Activated CD8-positive, alpha-beta memory T cell treated with anti-CD3 and anti-CD28 coated beads, Interleukin-2, amount 10 ng/mL, durations not matched to agents 7 days and 5 days (primary cell): ENCODE measurements around the gene BICRAL. TPM values are rescaled to one million over a fixed set of nuclear protein-coding genes. Genes with fewer than 3 reads are reported as not detected.
A peak's percentile ranks its signal among the peaks of the same experiment; 100 is the strongest.
"Not testable (repeated sequence)": the region's sequence is repeated elsewhere in the genome, so short reads cannot be mapped to it uniquely, and the experiment has no call there.

Experiments used
- ATAC-seq: fragments of 150-1000 bp; cut with Tn5 transposase; one replicate; pipeline ENCODE4 v1.10.0; 2021; ENCODE audit warnings: moderate library complexity
- CTCF ChIA-PET: fragments of 350-600 bp; sonication (Branson Sonifier 250); formaldehyde crosslinking; loops from one replicate; lab custom pipeline; 2021; ENCODE audit warnings: antibody characterized with exemption; lab: Charles Lee
- DNase-seq: peaks from one replicate; pipeline ENCODE4 v3.0.0-alpha.2; 2020
- H3K27ac Mint-ChIP-seq: one replicate; pipeline ENCODE4 v1.8.0; 2021; ENCODE audit warnings: mild to moderate bottlenecking, mixed read lengths
- H3K27me3 Mint-ChIP-seq: one replicate; pipeline ENCODE4 v1.8.0; 2021; ENCODE audit warnings: mixed read lengths
- H3K36me3 Mint-ChIP-seq: one replicate; pipeline ENCODE4 v1.8.0; 2021; ENCODE audit warnings: mild to moderate bottlenecking, mixed read lengths
- H3K4me1 Mint-ChIP-seq: one replicate; pipeline ENCODE4 v1.8.0; 2021; ENCODE audit warnings: mixed read lengths
- H3K4me3 Mint-ChIP-seq: one replicate; pipeline ENCODE4 v1.8.0; 2021; ENCODE audit warnings: mild to moderate bottlenecking, moderate library complexity, mixed read lengths
- H3K9me3 Mint-ChIP-seq: one replicate; pipeline ENCODE4 v1.8.0; 2022; ENCODE audit warnings: low read depth, mixed read lengths
- total RNA-seq, 2 experiments: library from RNA; stranded (reverse); gene quantifications; one replicate each; pipeline ENCODE4 v1.2.3, GENCODE V29; 2021

The BICRAL gene
- total RNA-seq, 2 experiments from 2014 or later: 22.9 to 24.3 TPM

DNA sequence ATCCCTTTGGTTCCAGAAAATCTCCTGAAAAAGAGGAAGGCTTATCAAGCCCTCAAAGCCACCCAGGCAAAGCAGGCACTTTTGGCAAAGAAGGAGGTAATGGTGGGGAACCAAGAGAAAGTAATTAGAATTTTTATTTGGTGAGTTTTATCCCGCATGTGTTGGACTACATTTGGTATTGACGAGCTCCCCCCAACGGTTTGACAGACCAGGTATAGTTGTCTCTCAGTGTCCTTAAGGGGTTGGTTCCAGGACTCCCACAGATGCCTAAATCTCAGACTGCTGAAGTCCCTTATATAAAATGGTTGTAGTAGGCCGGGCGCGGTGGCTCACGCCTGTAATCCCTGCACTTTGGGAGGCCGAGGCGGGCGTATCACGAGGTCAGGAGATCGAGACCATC lies 99.0 kb downstream of the BICRAL start:
- Mint-ChIP-seq H3K27ac (peak overlapping the region; percentile 100), H3K4me3 (peak overlapping the region; percentile 100), H3K36me3 (peaks cover 31% of the 10 kb centered on the region), H3K4me1 (peaks cover 24% of the 10 kb centered on the region)
- not testable (repeated sequence) for DNase-seq, H3K9me3 Mint-ChIP-seq, H3K27me3 Mint-ChIP-seq, ATAC-seq
- CTCF ChIA-PET: interaction anchor here (0.7 to 5.6 kb wide), 7 partner anchors 9 to 226 kb away, joined by 3 to 30 read pairs (median 3); a partner anchor contains a TSS

DNA sequence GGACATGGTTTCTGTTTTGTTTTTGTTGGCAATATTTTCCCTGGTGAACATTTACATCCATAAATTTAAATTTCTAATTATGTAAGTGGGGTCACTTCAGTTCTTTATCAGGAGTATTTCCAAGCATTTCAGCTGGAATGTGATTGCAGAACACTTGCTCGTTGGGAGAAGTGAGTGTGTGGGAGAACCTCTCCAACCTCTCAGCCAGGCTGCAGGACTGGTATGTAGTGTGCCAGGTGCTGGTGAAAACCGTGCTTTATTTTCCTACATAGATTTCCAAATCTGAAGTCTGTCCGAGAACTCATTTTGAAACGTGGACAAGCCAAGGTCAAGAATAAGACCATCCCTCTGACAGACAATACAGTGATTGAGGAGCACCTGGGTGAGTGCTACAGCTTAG lies 103.8 kb downstream of the BICRAL start:
- DNase-seq (no peak), ATAC-seq (no peak)
- H3K36me3 Mint-ChIP-seq: peaks cover 36% of the 10 kb centered on the region
- no peaks in the 10 kb centered on the region for H3K9me3 Mint-ChIP-seq
- no peaks in the 10 kb centered on the region for H3K27me3 Mint-ChIP-seq
- no peak overlapping the region for H3K4me3 Mint-ChIP-seq
- CTCF ChIA-PET: interaction anchor here (1.5 kb wide), 1 partner anchor 220 kb away, joined by 3 read pairs; no protein-coding TSS in a partner anchor
- H3K4me1 Mint-ChIP-seq: peaks cover 33% of the 10 kb centered on the region
- H3K27ac Mint-ChIP-seq: no peak overlapping the region

DNA sequence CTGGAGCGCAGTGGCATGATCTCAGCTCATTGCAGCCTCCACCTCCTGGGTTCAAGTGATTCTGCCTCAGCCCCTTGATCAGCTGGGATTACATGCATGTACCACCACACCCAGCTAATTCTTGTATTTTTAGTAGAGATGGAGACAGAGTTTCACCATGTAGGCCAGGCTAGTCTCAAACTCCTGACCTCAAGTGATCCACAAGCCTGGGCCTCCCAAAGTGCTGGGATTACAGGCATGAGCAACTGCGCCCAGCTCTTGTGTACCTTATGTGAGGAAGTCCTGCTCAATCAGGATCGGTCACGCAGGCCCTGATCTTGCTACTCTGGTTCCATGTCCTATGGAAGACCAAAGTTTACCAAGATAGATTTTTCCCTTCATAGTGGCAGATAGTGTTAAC lies 106.3 kb downstream of the BICRAL start:
- ATAC-seq, CTCF ChIA-PET, H3K27ac Mint-ChIP-seq, H3K27me3 Mint-ChIP-seq, H3K4me3 Mint-ChIP-seq, DNase-seq, H3K9me3 Mint-ChIP-seq: not testable (repeated sequence)
- peaks cover 29% of the 10 kb centered on the region for H3K36me3 Mint-ChIP-seq
- peaks cover 37% of the 10 kb centered on the region for H3K4me1 Mint-ChIP-seq

DNA sequence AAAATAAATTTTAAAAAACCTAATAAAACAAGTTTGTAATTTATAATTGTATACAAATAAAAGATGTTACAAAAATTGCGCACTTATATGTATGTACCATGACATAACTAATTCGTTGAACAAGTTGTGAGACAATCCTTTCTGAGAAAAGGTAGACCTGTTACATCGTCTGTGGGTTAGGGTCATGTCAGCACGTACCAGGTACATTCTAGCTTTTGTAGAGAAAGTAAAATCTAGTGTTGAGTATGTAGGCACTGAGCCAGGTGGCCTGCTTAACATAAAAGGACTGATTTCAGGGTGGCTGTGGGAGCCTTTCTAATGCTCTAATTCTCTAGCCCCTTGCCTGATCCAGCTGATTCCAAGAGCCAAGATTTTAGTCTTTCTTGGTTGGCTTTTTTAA lies 108.0 kb downstream of the BICRAL start:
- ATAC-seq (no peak), DNase-seq (no peak)
- Mint-ChIP-seq H3K36me3 (peaks cover 14% of the 10 kb centered on the region), H3K27ac (peak overlapping the region; percentile 95), H3K4me1 (peaks cover 31% of the 10 kb centered on the region), H3K9me3 (no peaks in the 10 kb centered on the region), H3K27me3 (no peaks in the 10 kb centered on the region), H3K4me3 (peak overlapping the region; percentile 83)
- CTCF ChIA-PET: interaction anchor here (1.6 to 2.3 kb wide), 3 partner anchors 9 to 228 kb away, joined by 4 to 8 read pairs (median 6); partner anchors contain the start of gene RPL7L1

DNA sequence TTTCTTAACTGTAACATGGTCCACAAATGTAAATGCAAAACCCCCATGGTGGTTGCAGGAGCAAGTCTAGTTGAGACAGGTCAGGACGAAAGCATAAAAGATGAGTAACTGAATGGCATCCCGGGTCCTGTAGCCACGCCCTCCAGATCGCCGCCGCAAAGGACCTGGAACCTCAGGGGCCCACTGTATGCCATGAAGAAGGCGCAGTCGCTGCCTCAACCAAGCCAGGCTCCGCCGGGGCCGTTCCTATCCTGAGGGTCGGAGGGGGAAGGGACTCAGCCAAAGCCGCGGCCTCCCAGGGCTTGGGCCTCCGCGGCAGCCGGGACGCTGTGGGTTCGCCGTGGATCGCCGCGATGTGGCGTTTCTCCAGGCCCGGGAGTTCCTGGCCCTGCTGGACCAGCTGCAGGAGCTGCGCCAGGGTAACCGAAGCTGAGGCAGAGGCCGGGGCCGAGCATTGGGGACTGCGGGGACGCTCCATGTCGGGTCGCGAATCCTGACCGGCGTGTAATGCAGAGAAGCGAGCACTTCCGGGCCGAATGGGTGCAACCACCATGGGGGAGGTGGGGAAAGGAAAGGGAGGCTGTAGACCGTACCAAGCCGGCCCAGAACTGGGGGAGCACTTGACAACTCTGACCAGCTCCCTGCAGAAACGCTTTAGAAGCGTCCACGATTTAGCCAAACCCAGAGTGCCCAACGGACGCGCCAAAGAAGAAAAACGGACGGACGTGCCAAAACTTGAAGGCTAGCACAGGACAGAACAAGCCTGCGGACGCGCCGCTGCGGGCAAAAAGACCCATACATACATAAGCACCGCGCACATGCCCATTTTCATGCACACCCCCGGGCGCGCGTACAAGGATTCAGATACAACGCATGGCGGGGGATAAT lies 108.7 kb downstream of the BICRAL start:
- Mint-ChIP-seq H3K9me3 (no peaks in the 10 kb centered on the region), H3K36me3 (peaks cover 11% of the 10 kb centered on the region), H3K4me1 (peaks cover 31% of the 10 kb centered on the region), H3K27ac (peak overlapping the region; percentile 95), H3K4me3 (peak overlapping the region; percentile 83), H3K27me3 (no peaks in the 10 kb centered on the region)
- DNase-seq (peak; percentile 96), ATAC-seq (peak; percentile 95)
- CTCF ChIA-PET: interaction anchor here (0.7 to 2.7 kb wide), 7 partner anchors 10 to 263 kb away, joined by 3 to 12 read pairs (median 6); partner anchors contain the start of genes BICRAL and RPL7L1

DNA sequence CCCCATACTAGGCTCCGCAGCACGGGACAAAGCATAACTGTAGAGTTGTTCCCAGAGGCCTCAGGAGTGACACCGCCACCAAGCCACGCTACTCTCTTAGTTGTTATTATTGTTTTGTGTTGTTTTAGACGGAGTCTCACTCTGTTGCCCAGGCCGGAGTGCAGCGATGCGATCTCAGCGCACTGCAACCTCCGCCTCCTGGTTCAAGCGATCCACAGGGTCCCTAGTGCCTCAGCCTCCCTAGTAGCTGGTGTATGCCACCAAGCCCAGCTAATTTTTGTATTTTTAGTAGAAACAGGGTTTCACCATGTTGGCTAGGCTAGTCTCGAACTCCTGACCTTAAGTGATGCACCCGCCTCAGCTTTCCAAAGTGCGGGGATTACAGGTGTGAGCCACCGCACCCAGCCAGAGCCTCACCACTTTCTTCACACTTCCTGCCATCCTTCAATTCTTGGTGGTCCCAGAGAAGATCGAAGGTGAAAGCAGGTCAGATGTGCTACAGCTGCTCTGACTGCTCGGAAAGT lies 109.4 kb downstream of the BICRAL start:
- peak overlapping the region; percentile 83 for H3K4me3 Mint-ChIP-seq
- ATAC-seq (no peak), DNase-seq (no peak)
- H3K9me3 Mint-ChIP-seq: no peaks in the 10 kb centered on the region
- H3K36me3 Mint-ChIP-seq: peaks cover 4% of the 10 kb centered on the region
- no peaks in the 10 kb centered on the region for H3K27me3 Mint-ChIP-seq
- CTCF ChIA-PET: interaction anchor here (1.1 to 2.7 kb wide), 5 partner anchors 10 to 252 kb away, joined by 3 to 12 read pairs (median 6); partner anchors contain the start of genes BICRAL and RPL7L1
- peaks cover 31% of the 10 kb centered on the region for H3K4me1 Mint-ChIP-seq
- H3K27ac Mint-ChIP-seq: peak overlapping the region; percentile 95

DNA sequence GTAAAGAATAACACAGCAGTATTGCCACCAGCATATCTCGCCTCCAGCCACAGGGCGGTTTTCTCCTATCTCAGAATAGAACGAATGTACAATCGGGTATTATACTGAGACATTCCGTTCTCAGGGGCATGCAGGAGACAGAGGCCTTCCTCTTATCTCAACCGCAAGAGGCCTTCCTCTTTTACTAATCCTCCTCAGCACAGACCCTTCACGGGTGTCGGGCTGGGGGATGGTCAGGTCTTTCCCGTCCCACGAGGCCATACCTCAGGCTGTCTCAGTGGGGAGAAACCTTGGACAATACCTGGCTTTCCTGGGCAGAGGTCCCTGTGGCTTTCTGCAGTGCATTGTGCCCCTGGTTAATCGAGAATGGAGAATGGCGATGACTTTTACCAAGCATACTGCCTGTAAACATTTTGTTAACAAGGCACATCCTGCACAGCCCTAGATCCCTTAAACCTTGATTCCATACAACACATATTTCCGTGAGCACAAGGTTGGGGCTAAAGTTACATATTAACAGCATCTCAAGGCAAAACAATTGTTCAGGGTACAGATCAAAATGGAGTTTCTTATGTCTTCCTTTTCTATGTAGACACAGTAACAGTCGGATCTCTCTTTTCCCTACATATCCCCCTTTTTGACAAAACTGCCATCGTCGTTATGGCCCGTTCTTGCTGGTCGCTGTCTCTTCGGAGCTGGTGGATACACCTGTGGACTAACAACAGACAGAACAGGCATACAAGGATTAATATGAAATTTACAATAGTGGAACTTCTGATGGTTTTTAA lies 112.4 kb downstream of the BICRAL start:
- not testable (repeated sequence) for H3K27ac Mint-ChIP-seq, H3K36me3 Mint-ChIP-seq, ATAC-seq, DNase-seq, H3K9me3 Mint-ChIP-seq, H3K4me3 Mint-ChIP-seq, H3K27me3 Mint-ChIP-seq
- H3K4me1 Mint-ChIP-seq: peaks cover 25% of the 10 kb centered on the region
- CTCF ChIA-PET: interaction anchor here (1.0 kb wide), 1 partner anchor 250 kb away, joined by 3 read pairs; no protein-coding TSS in a partner anchor

DNA sequence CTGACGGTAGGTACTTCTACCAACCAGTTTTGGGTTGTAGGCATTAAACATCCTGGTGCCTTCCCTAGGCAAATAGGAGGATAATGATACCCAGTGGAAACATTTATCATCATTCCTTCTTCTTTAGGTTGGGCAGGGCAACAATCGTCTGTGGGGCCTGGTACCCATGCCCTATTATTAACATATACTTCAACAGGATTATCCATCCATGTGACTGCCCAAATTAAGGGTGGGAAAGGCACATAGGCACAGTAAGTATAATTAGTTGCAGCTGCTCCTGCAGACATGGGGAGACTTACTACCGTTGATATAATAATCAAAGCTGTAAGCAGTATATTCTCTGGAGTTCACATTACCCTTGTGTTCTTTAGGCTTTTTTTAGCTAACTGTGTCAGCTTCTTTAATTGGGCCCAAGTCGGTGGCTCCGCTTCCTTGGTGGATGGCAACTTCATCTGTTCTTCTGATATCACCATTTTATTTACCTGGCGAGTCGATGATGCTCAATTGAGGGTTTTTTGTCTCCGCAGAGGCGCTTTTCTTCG lies 114.4 kb downstream of the BICRAL start:
- DNase-seq: no peak
- Mint-ChIP-seq H3K4me3 (no peak overlapping the region), H3K27me3 (no peaks in the 10 kb centered on the region), H3K36me3 (no peaks in the 10 kb centered on the region), H3K4me1 (peaks cover 13% of the 10 kb centered on the region), H3K9me3 (no peaks in the 10 kb centered on the region), H3K27ac (no peak overlapping the region)
- CTCF ChIA-PET: interaction anchor here (0.6 to 1.9 kb wide), 3 partner anchors 15 to 286 kb away, joined by 3 to 6 read pairs (median 4); no protein-coding TSS in a partner anchor
- ATAC-seq: no peak

DNA sequence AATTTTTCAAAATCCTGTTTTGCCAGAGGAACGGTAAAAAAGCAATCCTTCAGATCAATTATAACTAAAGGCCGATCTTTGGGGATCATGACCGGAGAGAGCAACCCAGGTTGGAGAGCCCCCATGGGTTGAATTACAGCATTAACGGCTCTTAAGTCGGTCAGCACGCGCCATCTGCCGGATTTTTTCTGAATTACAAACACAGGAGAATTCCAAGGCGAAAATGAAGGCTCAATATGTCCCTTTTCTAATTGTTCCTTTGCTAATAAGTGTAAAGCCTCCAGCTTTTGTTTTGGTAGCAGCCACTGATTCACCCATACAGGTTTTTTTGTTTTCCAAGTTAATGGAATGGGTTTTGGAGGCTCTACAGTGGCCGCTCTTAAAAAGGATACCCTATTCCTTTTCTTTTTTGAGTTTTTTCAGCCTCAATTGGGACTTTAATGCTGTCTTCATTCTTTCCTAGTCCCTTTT lies 117.1 kb downstream of the BICRAL start:
- Mint-ChIP-seq H3K4me1 (peaks cover 15% of the 10 kb centered on the region), H3K27me3 (no peaks in the 10 kb centered on the region), H3K4me3 (no peak overlapping the region), H3K36me3 (no peaks in the 10 kb centered on the region), H3K27ac (no peak overlapping the region), H3K9me3 (no peaks in the 10 kb centered on the region)
- peak; percentile 82 for DNase-seq
- no peak for ATAC-seq
- CTCF ChIA-PET: interaction anchor here (0.8 to 4.7 kb wide), 9 partner anchors 17 to 245 kb away, joined by 3 to 63 read pairs (median 4); no protein-coding TSS in a partner anchor

DNA sequence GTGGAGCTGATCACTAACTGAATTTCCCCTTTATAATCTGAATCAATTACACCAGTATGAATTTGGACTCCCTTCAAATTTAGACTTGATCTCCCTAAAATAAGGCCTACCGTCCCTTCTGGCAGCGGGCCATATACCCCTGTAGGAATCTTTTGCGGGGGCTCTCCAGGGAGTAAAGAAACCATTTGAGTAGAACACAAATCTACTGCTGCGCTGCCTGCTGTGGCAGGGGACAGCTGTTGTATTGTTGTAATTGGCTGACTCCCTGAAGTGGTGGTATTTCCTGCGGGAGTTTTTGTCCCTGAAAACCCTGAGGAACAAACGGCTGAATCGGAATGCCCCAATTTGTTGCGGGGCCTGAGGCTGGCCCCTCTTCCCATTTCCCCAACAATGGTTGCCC lies 118.0 kb downstream of the BICRAL start:
- DNase-seq: no peak
- Mint-ChIP-seq H3K4me3 (no peak overlapping the region), H3K27me3 (no peaks in the 10 kb centered on the region), H3K9me3 (no peaks in the 10 kb centered on the region), H3K27ac (no peak overlapping the region), H3K36me3 (no peaks in the 10 kb centered on the region), H3K4me1 (peaks cover 15% of the 10 kb centered on the region)
- CTCF ChIA-PET: interaction anchor here (1.5 to 4.7 kb wide), 8 partner anchors 8 to 328 kb away, joined by 3 to 63 read pairs (median 8); partner anchors contain the start of genes CNPY3 and PTCRA
- no peak for ATAC-seq

DNA sequence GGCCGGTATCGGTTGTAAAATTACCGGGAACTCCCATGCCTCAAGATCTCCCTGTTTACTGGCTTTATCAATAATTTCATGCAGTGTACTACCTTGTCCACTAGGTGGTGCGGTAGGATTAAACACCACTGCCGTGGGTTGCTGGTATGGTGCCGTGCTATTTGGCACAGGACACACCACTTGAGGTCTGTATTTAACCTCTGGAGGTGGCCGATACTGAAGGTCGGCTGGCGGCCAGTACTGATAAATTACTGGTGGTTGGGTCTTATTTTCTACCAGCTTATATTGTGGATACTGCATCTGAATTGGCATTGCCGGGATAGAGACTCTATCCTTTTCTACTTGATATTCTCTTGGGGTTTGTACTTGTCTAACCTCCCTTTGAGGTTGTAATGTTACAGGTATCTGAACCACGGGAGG lies 119.7 kb downstream of the BICRAL start:
- ATAC-seq (peak; percentile 99), DNase-seq (peak; percentile 81)
- Mint-ChIP-seq H3K36me3 (no peaks in the 10 kb centered on the region), H3K4me3 (no peak overlapping the region), H3K27ac (no peak overlapping the region), H3K9me3 (no peaks in the 10 kb centered on the region), H3K27me3 (no peaks in the 10 kb centered on the region), H3K4me1 (peaks cover 15% of the 10 kb centered on the region)
- CTCF ChIA-PET: interaction anchor here (0.6 to 4.7 kb wide), 21 partner anchors 10 to 449 kb away, joined by 3 to 63 read pairs (median 4); partner anchors contain the start of genes CNPY3, CUL7, KLC4 and MRPL2
